ENCODE results near the gene DNAJB8. TPM values are rescaled to one million over a fixed set of nuclear protein-coding genes. Genes with fewer than 3 reads are reported as not detected.

The DNAJB8 gene
- polyA plus RNA-seq, 2 of the 4 experiments (the other 2 are of a cell fraction), result not detected

DNA sequence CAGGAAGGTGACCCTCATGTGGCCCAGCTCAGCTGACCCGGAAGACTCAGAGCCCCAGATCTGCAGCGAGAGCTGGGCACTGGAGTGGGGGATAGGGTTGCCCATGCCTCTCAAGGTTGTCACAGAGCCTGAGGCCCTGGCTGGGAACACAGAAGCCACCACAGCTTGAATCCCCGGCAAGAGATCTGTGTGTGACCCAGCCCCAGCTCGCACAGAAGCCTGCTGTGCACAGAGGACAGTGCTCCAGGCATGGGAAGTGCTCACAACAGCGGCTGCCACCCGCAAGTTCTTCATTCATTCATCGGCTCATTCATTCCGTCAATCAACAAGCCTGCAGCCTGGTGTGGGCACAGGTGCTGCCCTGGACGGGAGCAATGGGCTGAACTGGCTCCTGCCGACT is 36.4 kb downstream of the DNAJB8 start (continued):
- no peak for TF ChIP-seq USF2 (IDR thresholded peaks at IDR 0.05)
- no peak for TF ChIP-seq RARB (CRISPR knock-in tag; IDR thresholded peaks at IDR 0.05)
- no peak for TF ChIP-seq JUNB (IDR thresholded peaks at IDR 0.05)

- ChIA-PET POLR2A (no interaction called here), CTCF (interaction anchor here (0.9 to 1.0 kb wide), 2 partner anchors 9 to 68 kb away, joined by 3 to 5 read pairs; no protein-coding TSS in a partner anchor)
- H3K27ac ChIP-seq, result no peak overlapping the region
- FAIRE-seq (no peak), ATAC-seq (no peak), DNase-seq (ENCODE audit: low read depth in 1 of 2, low spot score in 1 of 2) (no peak)
- TF ChIP-seq HEYL (CRISPR knock-in tag; IDR thresholded peaks at IDR 0.05) (no peak), GATA3 (IDR thresholded peaks at IDR 0.05; ENCODE audit: borderline replicate concordance) (no peak)
- H3K4me2 ChIP-seq, result no peak overlapping the region
- no peaks in the 10 kb centered on the region for H3K9me3 ChIP-seq
- 80% methylated on average over 4 of the region's 8 CpGs for WGBS (ENCODE audit: missing lambda C conversion rate)
- H3K4me1 ChIP-seq, result 0 out of 3 replicates have a peak, but pooled peaks cover 3% of the 10 kb centered on the region
- H3K4me3 ChIP-seq, result no peak overlapping the region
Observed at GRCh38 chr3:128429751-128430150, 36.9 kb downstream of the DNAJB8 start.

DNA sequence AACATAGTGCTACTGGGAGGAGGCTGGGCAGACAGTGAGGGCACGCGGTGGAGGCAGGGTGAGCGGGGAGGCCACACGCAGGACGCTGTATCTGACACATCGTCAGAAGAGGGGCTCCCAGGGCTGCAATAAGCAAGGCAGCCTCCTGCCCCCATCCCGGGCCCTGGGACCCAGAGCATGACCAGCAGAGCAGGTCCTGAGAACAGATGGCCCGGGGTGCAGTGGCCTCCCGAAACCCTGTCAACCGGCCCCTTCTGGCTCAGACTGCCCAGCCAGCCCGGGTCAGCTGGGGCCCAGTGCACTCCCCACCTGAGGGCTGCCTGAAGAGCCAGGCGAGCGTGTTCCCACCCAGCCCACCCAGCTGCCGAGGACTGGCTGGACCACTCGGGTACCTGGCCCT is 37.4 kb downstream of the DNAJB8 start:
- Histone ChIP-seq H3K4me2 (no peak overlapping the region), H3K4me3 (no peak overlapping the region), H3K9me3 (no peaks in the 10 kb centered on the region), H3K27ac (no peak overlapping the region), H3K4me1 (0 out of 3 replicates have a peak, but pooled peaks cover 3% of the 10 kb centered on the region)
- TF ChIP-seq CEBPB (IDR thresholded peaks at IDR 0.05), result no peak
- no peak for TF ChIP-seq HOXB5 (CRISPR knock-in tag; IDR thresholded peaks at IDR 0.05)
- no peak for TF ChIP-seq FOSL2 (IDR thresholded peaks at IDR 0.05)
- TF ChIP-seq FOSL2 (CRISPR knock-in tag; IDR thresholded peaks at IDR 0.05), result no peak
- no peak for DNase-seq (ENCODE audit: low read depth in 1 of 2, low spot score in 1 of 2)
- no peak for ATAC-seq
- no peak for FAIRE-seq
- ChIA-PET CTCF (no interaction called here), POLR2A (no interaction called here)
- WGBS (ENCODE audit: missing lambda C conversion rate), result 100% methylated on average over 5 of the region's 15 CpGs

DNA sequence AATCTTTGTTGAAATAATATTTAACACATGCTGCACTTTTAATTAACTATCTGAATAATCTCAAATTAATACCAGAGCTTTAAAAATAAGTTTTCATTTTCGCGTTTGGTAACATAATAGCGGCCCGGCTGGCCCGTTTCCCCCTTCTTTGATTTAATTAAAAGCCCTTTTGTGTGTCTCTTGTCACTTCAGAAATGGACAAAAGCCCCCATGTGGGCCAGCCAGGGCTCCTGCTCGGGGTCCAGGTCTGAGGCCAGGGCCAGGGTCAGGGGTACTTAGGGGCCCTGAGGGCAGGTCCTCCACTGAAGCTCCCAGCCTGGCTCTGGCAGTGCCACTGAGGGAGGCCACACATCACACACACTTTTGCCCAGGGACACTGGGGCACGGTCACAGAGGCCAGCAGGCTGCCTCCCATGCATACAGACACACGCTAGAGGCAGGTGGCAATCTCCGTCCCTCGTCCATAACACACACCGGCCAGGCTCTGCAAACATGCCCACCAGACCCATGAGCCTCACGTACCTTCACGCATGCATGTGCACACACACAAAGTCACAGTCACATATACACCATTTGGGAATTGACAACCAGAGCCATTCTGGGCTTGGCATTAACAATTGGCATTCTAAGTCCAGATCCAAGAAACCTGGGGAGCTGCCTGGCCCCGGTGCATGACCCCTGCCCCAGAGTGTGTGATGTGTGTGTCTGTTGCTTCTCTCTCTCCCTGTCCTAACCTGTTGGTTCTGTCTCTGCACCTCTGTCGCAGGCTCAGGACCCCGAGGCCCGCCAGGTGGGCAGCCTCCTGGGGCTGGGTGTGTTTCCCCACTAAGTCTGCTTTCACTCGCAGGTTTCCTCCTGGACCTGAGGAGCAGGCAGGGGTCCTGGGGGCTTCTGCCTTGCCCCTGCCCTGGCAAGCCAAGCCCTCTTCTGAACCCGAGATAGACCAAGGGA is 38.5 kb downstream of the DNAJB8 start:
- ATAC-seq (no peak), DNase-seq (ENCODE audit: low read depth in 1 of 2, low spot score in 1 of 2) (no peak), FAIRE-seq (no peak)
- ChIA-PET CTCF (interaction anchor here (0.8 to 4.8 kb wide), 8 partner anchors 12 to 199 kb away, joined by 3 to 57 read pairs (median 5); no protein-coding TSS in a partner anchor), POLR2A (no interaction called here)
- H3K4me3 ChIP-seq, result no peak overlapping the region
- H3K27ac ChIP-seq, result no peak overlapping the region
- no peak overlapping the region for H3K4me2 ChIP-seq
- WGBS (ENCODE audit: missing lambda C conversion rate), result 81% methylated on average over 9 of the region's 19 CpGs
- TF ChIP-seq KDM5A (IDR thresholded peaks at IDR 0.05) (no peak), RCOR1 (IDR thresholded peaks at IDR 0.05; ENCODE audit: low read depth, low read length) (no peak), FOXS1 (CRISPR knock-in tag; IDR thresholded peaks at IDR 0.05) (no peak)
- TF ChIP-seq, protein P1, sequence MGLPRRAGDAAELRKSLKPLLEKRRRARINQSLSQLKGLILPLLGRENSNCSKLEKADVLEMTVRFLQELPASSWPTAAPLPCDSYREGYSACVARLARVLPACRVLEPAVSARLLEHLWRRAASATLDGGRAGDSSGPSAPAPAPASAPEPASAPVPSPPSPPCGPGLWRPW (IDR thresholded peaks at IDR 0.05), result no peak
- 0 out of 3 replicates have a peak, but pooled peaks cover 3% of the 10 kb centered on the region for H3K4me1 ChIP-seq
- no peaks in the 10 kb centered on the region for H3K9me3 ChIP-seq

GRCh38 chr3:128427175-128427857 is 39.4 kb downstream of the DNAJB8 start:
- H3K4me1 ChIP-seq, result 0 out of 3 replicates have a peak, but pooled peaks cover 3% of the 10 kb centered on the region
- POLR2A ChIA-PET, result no interaction called here
- ATAC-seq, result no peak

More at GRCh38 chr3:128427175-128427857, 39.4 kb downstream of the DNAJB8 start:
- WGBS (ENCODE audit: missing lambda C conversion rate), result 82% methylated on average over 10 of the region's 15 CpGs
- DNase-seq (ENCODE audit: low read depth in 1 of 2, low spot score in 1 of 2) (no peak), FAIRE-seq (no peak)
- Histone ChIP-seq H3K9me3 (no peaks in the 10 kb centered on the region), H3K4me3 (no peak overlapping the region), H3K27ac (no peak overlapping the region), H3K4me2 (no peak overlapping the region)
- TF ChIP-seq, protein P2, sequence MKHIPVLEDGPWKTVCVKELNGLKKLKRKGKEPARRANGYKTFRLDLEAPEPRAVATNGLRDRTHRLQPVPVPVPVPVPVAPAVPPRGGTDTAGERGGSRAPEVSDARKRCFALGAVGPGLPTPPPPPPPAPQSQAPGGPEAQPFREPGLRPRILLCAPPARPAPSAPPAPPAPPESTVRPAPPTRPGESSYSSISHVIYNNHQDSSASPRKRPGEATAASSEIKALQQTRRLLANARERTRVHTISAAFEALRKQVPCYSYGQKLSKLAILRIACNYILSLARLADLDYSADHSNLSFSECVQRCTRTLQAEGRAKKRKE (CRISPR knock-in tag; IDR thresholded peaks at IDR 0.05; ENCODE audit: low read depth), result no peak
- TF ChIP-seq, protein P1 (IDR thresholded peaks at IDR 0.05), result no peak
- TF ChIP-seq KDM1A (IDR thresholded peaks at IDR 0.05; ENCODE audit: low read depth) (no peak), NPAS2 (CRISPR knock-in tag; IDR thresholded peaks at IDR 0.05; ENCODE audit: borderline replicate concordance) (no peak), ZNF302 (CRISPR knock-in tag; IDR thresholded peaks at IDR 0.05) (no peak)
- CTCF ChIA-PET, result interaction anchor here (0.7 to 4.8 kb wide), 12 partner anchors 13 to 237 kb away, joined by 3 to 57 read pairs (median 5); no protein-coding TSS in a partner anchor

Data from A549 (cell line).